GM13976 (cell line): Measurements from ENCODE around the gene HMG20B.

ENCODE experiments used
- DNase-seq: peaks from one replicate; pipeline ENCODE4 v3.0.0; 2012; ENCODE audit warnings: low spot score
- CTCF ChIP-seq: IDR thresholded peaks from 2 replicates; pipeline ENCODE4 v1.5.1; 2012; ENCODE audit warnings: borderline replicate concordance, mild to moderate bottlenecking; ENCODE audit not compliant: insufficient read depth; ENCODE audit errors: extremely low read depth, missing control alignments, control extremely low read depth
- in situ Hi-C: fragments of 300-500 bp; cut with MboI; formaldehyde crosslinking; loops from one replicate; pipeline ENCODE4 v1.12.0; 2022; ENCODE audit warnings: low sequenced_read_pairs, mixed read lengths, inconsistent platforms; ENCODE audit not compliant: unreplicated experiment

HMG20B gene

GRCh38 chr19:3570606-3571011 is 2.1 kb upstream of the HMG20B start:
- TF ChIP-seq CTCF = no peak
- no peak for DNase-seq
- in situ Hi-C loops = no loop called here

GRCh38 chr19:3572132-3572854 is 451 bp upstream of the HMG20B start:
- TF ChIP-seq CTCF = no peak
- in situ Hi-C loops = no loop called here
- peak; percentile 99 for DNase-seq

GRCh38 chr19:3573162-3573857 is 566 bp downstream of the HMG20B start:
- in situ Hi-C loops = no loop called here
- no peak for TF ChIP-seq CTCF
- no peak for DNase-seq

- in situ Hi-C loops = no loop called here
- DNase-seq = peak; percentile 92
- TF ChIP-seq CTCF = no peak
These were observed 1.3 kb downstream of the HMG20B start for GRCh38 chr19:3573858-3574637.

- no peak for DNase-seq
- in situ Hi-C loops = no loop called here
- peak; percentile 37 for TF ChIP-seq CTCF
These were observed 2.6 kb downstream of the HMG20B start for GRCh38 chr19:3575260-3575741.

- DNase-seq = no peak
- in situ Hi-C loops = no loop called here
- TF ChIP-seq CTCF = no peak
These were observed 3.4 kb downstream of the HMG20B start for GRCh38 chr19:3575949-3576673.
